Sigmoid colon (tissue), 7 donors: ENCODE data around the gene PLEKHA6. TPM values are rescaled to one million over a fixed set of nuclear protein-coding genes. Genes with fewer than 3 reads are reported as not detected.
A peak's percentile ranks its signal among the peaks of the same experiment; 100 is the strongest.

Source experiments
- DNase-seq: peaks from one replicate; pipeline ENCODE4 v3.0.0-alpha.2; 2019
- H3K27ac ChIP-seq, 4 donors: fragments of 200-600 bp; sonication (generic); one replicate each; pipeline ENCODE4 v1.5.1; 2016 to 2019; ENCODE audit warnings: mild to moderate bottlenecking in 1 of 4
- H3K27me3 ChIP-seq, 3 donors: fragments of 200-600 bp; sonication (generic); one replicate each; pipeline ENCODE4 v1.5.1; 2019; ENCODE audit warnings: mild to moderate bottlenecking in 1 of 3
- H3K36me3 ChIP-seq, 4 donors: fragments of 200-600 bp; sonication (generic); one replicate each; pipeline ENCODE4 v1.5.1; 2016 to 2019
- H3K4me1 ChIP-seq, 4 donors: fragments of 200-600 bp; sonication (generic); one replicate each; pipeline ENCODE4 v1.5.1; 2017 to 2019
- H3K4me3 ChIP-seq, 4 donors: fragments of 200-600 bp; sonication (generic); one replicate each; pipeline ENCODE4 v1.5.1; 2017 to 2019; ENCODE audit warnings: mild to moderate bottlenecking in 2 of 4, moderate library complexity in 1 of 4
- H3K9me3 ChIP-seq, 4 donors: fragments of 200-600 bp in 3 of 4; sonication (generic) in 3 of 4; one replicate each; pipeline versions ENCODE4 v1.5.1 to v1.6.1; 2013 to 2019
- CTCF ChIP-seq, 4 experiments: fragments of 450-650 bp in 3 of 4; fragments of 200-600 bp in 1 of 4; IDR thresholded peaks; one replicate each; pipeline ENCODE4 v1.5.1; 2016 to 2019; ENCODE audit warnings: antibody characterized with exemption in 4 of 4, mild to moderate bottlenecking in 3 of 4, moderate library complexity in 2 of 4
- EP300 ChIP-seq, 4 donors: sonication (generic); formaldehyde crosslinking; IDR thresholded peaks; one replicate each; pipeline ENCODE4 v1.6.1; 2017; ENCODE audit warnings: antibody characterized with exemption in 4 of 4
- POLR2A ChIP-seq, 2 donors: fragments of 450-650 bp; IDR thresholded peaks; one replicate each; pipeline ENCODE4 v1.6.1; 2016; ENCODE audit warnings: antibody characterized with exemption in 2 of 2, mild to moderate bottlenecking in 2 of 2, moderate library complexity in 2 of 2
- POLR2AphosphoS5 ChIP-seq, 4 donors: sonication (generic); formaldehyde crosslinking; IDR thresholded peaks; one replicate each; pipeline ENCODE4 v1.6.1; 2017; ENCODE audit warnings: antibody characterized with exemption in 4 of 4
- WGBS, 2 donors: extraction: QIAGEN DNeasy Blood & Tissue Kit; methylation state at CpG; one replicate each; pipeline ENCODE4 v1.1.7; 2013; 5-methylcytosine and 5-hydroxymethylcytosine counted together
- intact Hi-C: fragments of 100-400 bp; cut with DNase I; formaldehyde crosslinking; loops from one replicate; pipeline ENCODE4 v1.15.1; 2023
- polyA plus RNA-seq, 3 donors: library from polyadenylated mRNA; stranded (reverse); fragments of 200-250 nt; gene quantifications; one replicate each; pipeline ENCODE4 v1.2.3, GENCODE V29; 2013
- total RNA-seq, 4 donors: library from RNA; depleted of rRNA; stranded (reverse); fragments of >200 nt; gene quantifications; one replicate each; pipeline ENCODE4 v1.1.0, GENCODE V29; 2016
- donor health status: healthy with polysubstance abuse.
- donor health status: Bipolar disorder and iron deficiency.
- donor health status: healthy.

The PLEKHA6 gene
- total and polyA plus RNA-seq, 7 donors: 5.6 to 58.7 (median 15.0) TPM

- intact Hi-C loops: no loop called here
- peaks cover 0 to 27% (median 0%) of the 10 kb centered on the region in 3 donors for H3K27me3 ChIP-seq
- H3K27ac ChIP-seq: no peak overlapping the region
- H3K9me3 ChIP-seq: no peaks in the 10 kb centered on the region
- WGBS, 2 donors: 77 to 85% methylated on average over 4 of the region's 4 CpGs
- no peaks in the 10 kb centered on the region for H3K36me3 ChIP-seq
- TF ChIP-seq POLR2AphosphoS5 (IDR thresholded peaks at IDR 0.05) (no peak), POLR2A (IDR thresholded peaks at IDR 0.05) (no peak), CTCF (IDR thresholded peaks at IDR 0.05) (no peak), EP300 (IDR thresholded peaks at IDR 0.05) (no peak)
- H3K4me3 ChIP-seq: no peak overlapping the region
- H3K4me1 ChIP-seq: peaks cover 0 to 13% (median 7%) of the 10 kb centered on the region in 4 donors
- DNase-seq: no peak
Observed at GRCh38 chr1:204304067-204304466, 55.7 kb downstream of the PLEKHA6 start.

- intact Hi-C loops: no loop called here
- Histone ChIP-seq H3K27ac (no peak overlapping the region), H3K4me3 (no peak overlapping the region), H3K36me3 (no peaks in the 10 kb centered on the region), H3K27me3 (peaks cover 0 to 23% (median 0%) of the 10 kb centered on the region in 3 donors), H3K4me1 (peaks cover 0 to 7% (median 5%) of the 10 kb centered on the region in 4 donors), H3K9me3 (no peaks in the 10 kb centered on the region)
- no peak for DNase-seq
- TF ChIP-seq POLR2AphosphoS5 (IDR thresholded peaks at IDR 0.05) (no peak), CTCF (IDR thresholded peaks at IDR 0.05) (no peak), POLR2A (IDR thresholded peaks at IDR 0.05) (no peak), EP300 (IDR thresholded peaks at IDR 0.05) (no peak)
- WGBS, 2 donors: 93 to 98% methylated on average over 3 of the region's 3 CpGs
Observed at GRCh38 chr1:204302769-204303168, 57.0 kb downstream of the PLEKHA6 start.

GRCh38 chr1:204301171-204301957, 58.4 kb downstream of the PLEKHA6 start:
- Histone ChIP-seq H3K4me1 (peaks cover 0 to 4% (median 1%) of the 10 kb centered on the region in 4 donors), H3K4me3 (no peak overlapping the region), H3K27ac (no peak overlapping the region), H3K36me3 (no peaks in the 10 kb centered on the region), H3K27me3 (peaks cover 0 to 9% (median 0%) of the 10 kb centered on the region in 3 donors), H3K9me3 (no peaks in the 10 kb centered on the region)
- 86 to 90% methylated on average over 7 of the region's 7 CpGs for WGBS, 2 donors
- intact Hi-C loops: no loop called here
- DNase-seq: no peak
- TF ChIP-seq POLR2AphosphoS5 (IDR thresholded peaks at IDR 0.05) (no peak), POLR2A (IDR thresholded peaks at IDR 0.05) (no peak), EP300 (IDR thresholded peaks at IDR 0.05) (no peak), CTCF (IDR thresholded peaks at IDR 0.05) (no peak)

- Histone ChIP-seq H3K4me3 (no peak overlapping the region), H3K36me3 (no peaks in the 10 kb centered on the region), H3K27me3 (peaks cover 0 to 3% (median 0%) of the 10 kb centered on the region in 3 donors), H3K9me3 (no peaks in the 10 kb centered on the region), H3K4me1 (peaks cover 0 to 12% (median 2%) of the 10 kb centered on the region in 4 donors), H3K27ac (no peak overlapping the region)
- WGBS, 2 donors: 88 to 91% methylated on average over 3 of the region's 3 CpGs
- intact Hi-C loops: loop anchor here (10.0 kb wide), 1 partner anchor 45 kb away; no protein-coding TSS in a partner anchor
- DNase-seq: peak; percentile 30
- TF ChIP-seq CTCF (IDR thresholded peaks at IDR 0.05): no peak
- no peak for TF ChIP-seq POLR2AphosphoS5 (IDR thresholded peaks at IDR 0.05)
- TF ChIP-seq POLR2A (IDR thresholded peaks at IDR 0.05): no peak
- TF ChIP-seq EP300 (IDR thresholded peaks at IDR 0.05): no peak
Observed at GRCh38 chr1:204299814-204300365, 59.8 kb downstream of the PLEKHA6 start.
